Esophagus squamous epithelium (tissue), 5 donors: ENCODE data around the gene ZSWIM6. TPM values are rescaled to one million over a fixed set of nuclear protein-coding genes. Genes with fewer than 3 reads are reported as not detected.

Experiments used
- DNase-seq: peaks from one replicate; lab custom pipeline; 2025; lab: John Stamatoyannopoulos, UW
- H3K27ac ChIP-seq, 4 donors: fragments of 200-600 bp; sonication (generic); one replicate each; pipeline ENCODE4 v1.5.1; 2016 to 2019; ENCODE audit warnings: mild to moderate bottlenecking in 1 of 4
- H3K27me3 ChIP-seq, 4 donors: fragments of 200-600 bp; sonication (generic); 1 replicate in 3 of 4; 2 replicates in 1 of 4; pipeline versions ENCODE4 v1.5.1 to v1.6.0; 2017 to 2021; ENCODE audit warnings: antibody characterized with exemption in 1 of 4
- H3K36me3 ChIP-seq, 3 donors: fragments of 200-600 bp; sonication (generic); one replicate each; pipeline ENCODE4 v1.5.1; 2016 to 2019
- H3K4me1 ChIP-seq, 3 donors: fragments of 200-600 bp; sonication (generic); one replicate each; pipeline ENCODE4 v1.5.1; 2017 to 2019
- H3K4me3 ChIP-seq, 4 donors: fragments of 200-600 bp; sonication (generic); 1 replicate in 3 of 4; 2 replicates in 1 of 4; pipeline ENCODE4 v1.5.1; 2016 to 2019; ENCODE audit warnings: mild to moderate bottlenecking in 2 of 4, moderate library complexity in 1 of 4
- H3K9me3 ChIP-seq, 3 donors: fragments of 200-600 bp; sonication (generic); one replicate each; pipeline ENCODE4 v1.5.1; 2016 to 2019
- POLR2A ChIP-seq, 4 donors: fragments of 450-650 bp; IDR thresholded peaks; one replicate each; pipeline ENCODE4 v1.6.1; 2017; ENCODE audit warnings: antibody characterized with exemption in 4 of 4, mild to moderate bottlenecking in 4 of 4, moderate library complexity in 3 of 4
- WGBS, 2 donors: methylation state at CpG; one replicate each; pipeline ENCODE4 v1.1.5; 2018; 5-methylcytosine and 5-hydroxymethylcytosine counted together
- intact Hi-C: fragments of 100-400 bp; cut with DNase I; formaldehyde crosslinking; loops from one replicate; pipeline ENCODE4 v1.15.0; 2022
- total RNA-seq, 4 donors: library from RNA; depleted of rRNA; stranded (reverse); fragments of >200 nt; gene quantifications; one replicate each; pipeline ENCODE4 v1.1.0, GENCODE V29; 2016
- TF ChIP-seq, protein P1 (sequence below), 6 experiments: fragments of 450-650 bp in 4 of 6; fragments of 200-600 bp in 2 of 6; sonication (generic) in 2 of 6; IDR thresholded peaks; one replicate each; pipeline ENCODE4 v1.5.1; 2016 to 2019; ENCODE audit warnings: antibody characterized with exemption in 6 of 6, mild to moderate bottlenecking in 4 of 6, moderate library complexity in 4 of 6
- donor health status: DM: yes; HTN: yes; CAD: no.

The ZSWIM6 gene
- total RNA-seq, 4 donors from 2014 or later = 6.4 to 12.4 (median 8.8) TPM

- TF ChIP-seq, protein P1, sequence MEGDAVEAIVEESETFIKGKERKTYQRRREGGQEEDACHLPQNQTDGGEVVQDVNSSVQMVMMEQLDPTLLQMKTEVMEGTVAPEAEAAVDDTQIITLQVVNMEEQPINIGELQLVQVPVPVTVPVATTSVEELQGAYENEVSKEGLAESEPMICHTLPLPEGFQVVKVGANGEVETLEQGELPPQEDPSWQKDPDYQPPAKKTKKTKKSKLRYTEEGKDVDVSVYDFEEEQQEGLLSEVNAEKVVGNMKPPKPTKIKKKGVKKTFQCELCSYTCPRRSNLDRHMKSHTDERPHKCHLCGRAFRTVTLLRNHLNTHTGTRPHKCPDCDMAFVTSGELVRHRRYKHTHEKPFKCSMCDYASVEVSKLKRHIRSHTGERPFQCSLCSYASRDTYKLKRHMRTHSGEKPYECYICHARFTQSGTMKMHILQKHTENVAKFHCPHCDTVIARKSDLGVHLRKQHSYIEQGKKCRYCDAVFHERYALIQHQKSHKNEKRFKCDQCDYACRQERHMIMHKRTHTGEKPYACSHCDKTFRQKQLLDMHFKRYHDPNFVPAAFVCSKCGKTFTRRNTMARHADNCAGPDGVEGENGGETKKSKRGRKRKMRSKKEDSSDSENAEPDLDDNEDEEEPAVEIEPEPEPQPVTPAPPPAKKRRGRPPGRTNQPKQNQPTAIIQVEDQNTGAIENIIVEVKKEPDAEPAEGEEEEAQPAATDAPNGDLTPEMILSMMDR (IDR thresholded peaks at IDR 0.05) = no peak
- no peak for TF ChIP-seq POLR2A (IDR thresholded peaks at IDR 0.05)
- Histone ChIP-seq H3K27me3 (no peaks in the 10 kb centered on the region), H3K4me1 (peaks cover 0 to 62% (median 24%) of the 10 kb centered on the region in 3 donors), H3K27ac (no peak overlapping the region), H3K36me3 (no peaks in the 10 kb centered on the region), H3K9me3 (no peaks in the 10 kb centered on the region), H3K4me3 (no peak overlapping the region)
- WGBS, 2 donors = 44 to 53% methylated on average over 2 of the region's 2 CpGs
- intact Hi-C loops = no loop called here
- no peak for DNase-seq
These were observed 16.4 kb downstream of the ZSWIM6 start for GRCh38 chr5:61348447-61348846.

DNA sequence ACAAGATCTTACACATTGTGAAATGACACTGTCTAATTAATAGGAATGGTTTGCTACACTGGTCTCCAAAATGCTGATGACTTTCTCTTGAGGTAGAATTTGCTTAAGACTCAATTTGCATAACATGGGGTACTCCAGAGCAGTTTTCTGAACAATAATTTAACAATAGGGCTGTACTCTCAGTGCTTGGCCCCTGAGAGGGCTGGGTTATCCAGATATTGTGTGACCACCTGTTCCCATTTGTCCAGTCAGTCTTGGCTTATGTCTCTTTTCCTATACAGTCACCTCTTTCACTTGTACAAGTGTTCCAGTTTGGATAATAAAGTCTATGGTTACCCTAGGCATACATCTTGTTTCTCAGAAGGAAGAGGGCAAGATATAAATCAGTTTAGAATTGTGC, 17.9 kb downstream of the ZSWIM6 start:
- intact Hi-C loops = no loop called here

DNA sequence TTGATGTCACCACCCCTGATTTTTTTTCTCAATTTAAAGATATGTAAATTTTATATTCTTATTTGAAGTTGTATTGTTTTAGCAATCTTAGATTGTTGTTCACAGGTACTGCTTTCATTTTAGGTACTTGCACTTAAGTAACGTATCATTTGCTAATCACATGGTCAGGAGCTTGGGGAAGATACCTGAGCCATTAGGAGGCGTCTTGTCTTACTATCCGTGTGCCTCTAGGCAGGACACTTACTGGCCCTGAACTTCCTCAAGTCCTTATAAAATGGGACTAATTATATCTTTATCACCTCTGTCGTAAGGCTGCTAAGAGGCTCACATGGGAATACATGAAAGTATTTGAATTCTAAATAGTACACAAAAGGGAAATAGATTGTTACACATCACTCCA, 18.5 kb downstream of the ZSWIM6 start:
- H3K9me3 ChIP-seq = no peaks in the 10 kb centered on the region
- intact Hi-C loops = no loop called here
- 81 to 83% methylated on average over 4 of the region's 4 CpGs for WGBS, 2 donors

More for the DNA sequence above, 17.9 kb downstream of the ZSWIM6 start:
- Histone ChIP-seq H3K4me1 (peaks cover 0 to 49% (median 9%) of the 10 kb centered on the region in 3 donors), H3K27me3 (no peaks in the 10 kb centered on the region), H3K27ac (no peak overlapping the region), H3K9me3 (no peaks in the 10 kb centered on the region), H3K4me3 (no peak overlapping the region), H3K36me3 (no peaks in the 10 kb centered on the region)
- no peak for DNase-seq
- no peak for TF ChIP-seq POLR2A (IDR thresholded peaks at IDR 0.05)
- TF ChIP-seq, protein P1 (IDR thresholded peaks at IDR 0.05) = no peak

GRCh38 chr5:61351733-61352132, 19.7 kb downstream of the ZSWIM6 start:
- H3K27ac ChIP-seq = no peak overlapping the region
- no peaks in the 10 kb centered on the region for H3K27me3 ChIP-seq
- H3K9me3 ChIP-seq = no peaks in the 10 kb centered on the region
- no peak for TF ChIP-seq POLR2A (IDR thresholded peaks at IDR 0.05)
- TF ChIP-seq, protein P1 (IDR thresholded peaks at IDR 0.05) = no peak
- no peak for DNase-seq
- intact Hi-C loops = no loop called here
- peaks cover 0 to 42% (median 8%) of the 10 kb centered on the region in 3 donors for H3K4me1 ChIP-seq
- WGBS, 2 donors = 93 to 97% methylated on average over 2 of the region's 2 CpGs
- H3K4me3 ChIP-seq = no peak overlapping the region
- no peaks in the 10 kb centered on the region for H3K36me3 ChIP-seq

More for the DNA sequence above, 18.5 kb downstream of the ZSWIM6 start:
- Histone ChIP-seq H3K4me3 (no peak overlapping the region), H3K4me1 (peaks cover 0 to 49% (median 8%) of the 10 kb centered on the region in 3 donors), H3K27me3 (no peaks in the 10 kb centered on the region), H3K36me3 (no peaks in the 10 kb centered on the region), H3K27ac (no peak overlapping the region)
- no peak for DNase-seq
- TF ChIP-seq, protein P1 (IDR thresholded peaks at IDR 0.05) = no peak
- TF ChIP-seq POLR2A (IDR thresholded peaks at IDR 0.05) = no peak

- Histone ChIP-seq H3K4me1 (peaks cover 0 to 37% (median 8%) of the 10 kb centered on the region in 3 donors), H3K27ac (no peak overlapping the region), H3K9me3 (peaks cover 0 to 3% (median 0%) of the 10 kb centered on the region in 3 donors), H3K4me3 (no peak overlapping the region), H3K36me3 (no peaks in the 10 kb centered on the region), H3K27me3 (no peaks in the 10 kb centered on the region)
- intact Hi-C loops = no loop called here
- TF ChIP-seq, protein P1 (IDR thresholded peaks at IDR 0.05) = no peak
- TF ChIP-seq POLR2A (IDR thresholded peaks at IDR 0.05) = no peak
- DNase-seq = no peak
These were observed 20.1 kb downstream of the ZSWIM6 start for GRCh38 chr5:61352180-61352579.
